ENCODE measurements around the gene RTCA. TPM values are rescaled to one million over a fixed set of nuclear protein-coding genes. Genes with fewer than 3 reads are reported as not detected.
"Not testable (repeated sequence)": the region's sequence is repeated elsewhere in the genome, so short reads cannot be mapped to it uniquely, and the experiment has no call there.

RTCA gene
- total RNA-seq, 4 donors from 2014 or later = 15.9 to 29.1 (median 19.4) TPM

DNA sequence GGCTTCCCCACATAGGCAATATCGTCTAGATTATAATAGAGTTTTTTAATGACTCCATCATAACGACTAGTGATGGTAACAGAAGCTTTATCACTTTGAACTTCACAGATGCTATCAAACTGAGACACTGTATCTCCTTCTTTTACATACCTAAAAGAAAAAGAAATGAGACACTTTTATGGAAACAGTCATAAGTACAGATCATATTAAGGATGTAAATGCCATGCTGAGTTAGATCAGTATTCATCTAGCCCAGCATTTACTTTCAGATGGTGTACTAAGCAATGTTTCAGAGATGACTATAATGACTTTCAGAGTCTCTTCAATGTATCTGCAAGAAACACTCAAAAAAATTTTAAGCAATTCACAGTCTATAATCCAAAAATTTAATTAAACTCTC lies 35.3 kb upstream of the RTCA start:
- ATAC-seq (ENCODE audit: low FRiP score) (no peak), DNase-seq (ENCODE audit: low spot score) (no peak)
- TF ChIP-seq, protein P1, sequence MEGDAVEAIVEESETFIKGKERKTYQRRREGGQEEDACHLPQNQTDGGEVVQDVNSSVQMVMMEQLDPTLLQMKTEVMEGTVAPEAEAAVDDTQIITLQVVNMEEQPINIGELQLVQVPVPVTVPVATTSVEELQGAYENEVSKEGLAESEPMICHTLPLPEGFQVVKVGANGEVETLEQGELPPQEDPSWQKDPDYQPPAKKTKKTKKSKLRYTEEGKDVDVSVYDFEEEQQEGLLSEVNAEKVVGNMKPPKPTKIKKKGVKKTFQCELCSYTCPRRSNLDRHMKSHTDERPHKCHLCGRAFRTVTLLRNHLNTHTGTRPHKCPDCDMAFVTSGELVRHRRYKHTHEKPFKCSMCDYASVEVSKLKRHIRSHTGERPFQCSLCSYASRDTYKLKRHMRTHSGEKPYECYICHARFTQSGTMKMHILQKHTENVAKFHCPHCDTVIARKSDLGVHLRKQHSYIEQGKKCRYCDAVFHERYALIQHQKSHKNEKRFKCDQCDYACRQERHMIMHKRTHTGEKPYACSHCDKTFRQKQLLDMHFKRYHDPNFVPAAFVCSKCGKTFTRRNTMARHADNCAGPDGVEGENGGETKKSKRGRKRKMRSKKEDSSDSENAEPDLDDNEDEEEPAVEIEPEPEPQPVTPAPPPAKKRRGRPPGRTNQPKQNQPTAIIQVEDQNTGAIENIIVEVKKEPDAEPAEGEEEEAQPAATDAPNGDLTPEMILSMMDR (IDR thresholded peaks at IDR 0.05) = no peak

DNA sequence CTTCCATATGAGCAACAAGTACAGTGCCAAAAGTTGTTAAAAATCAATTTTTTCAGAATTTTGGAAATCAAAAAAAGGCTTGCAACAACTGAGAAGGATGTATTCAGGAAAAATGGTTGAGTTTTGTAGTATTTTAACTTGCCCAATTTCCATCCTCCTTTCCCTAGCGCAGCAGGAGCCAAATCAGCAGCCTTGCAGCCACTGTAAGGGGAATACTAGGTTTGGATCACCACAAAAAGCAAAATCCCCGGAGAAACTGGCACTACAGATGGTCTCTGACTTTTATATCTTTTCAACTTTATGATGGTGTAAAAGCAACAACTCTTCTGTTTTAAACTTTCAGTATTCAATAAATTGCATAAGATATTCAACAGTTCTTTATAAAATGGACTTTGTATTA lies 34.3 kb upstream of the RTCA start:
- DNase-seq (ENCODE audit: low spot score) = no peak
- no peak for ATAC-seq (ENCODE audit: low FRiP score)
- TF ChIP-seq, protein P1 (IDR thresholded peaks at IDR 0.05) = no peak

DNA sequence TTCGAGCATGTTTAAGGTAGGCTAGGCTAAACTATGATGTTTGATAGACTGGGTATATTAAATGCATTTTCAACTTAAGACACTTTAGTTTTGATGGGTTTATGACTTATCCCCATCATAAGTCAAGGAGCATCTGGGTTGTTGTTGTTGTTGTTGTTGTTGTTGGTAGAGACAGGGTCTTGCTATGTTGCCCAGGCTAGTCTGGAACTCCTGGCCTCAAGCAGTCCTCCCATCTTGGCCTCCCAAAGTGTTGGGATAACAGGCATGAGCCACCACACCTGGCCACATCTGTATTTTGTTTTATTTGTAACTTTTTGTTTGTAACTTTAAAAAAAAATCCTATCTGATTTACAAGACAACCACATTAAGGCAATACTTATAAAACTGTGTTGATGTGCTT lies 33.9 kb upstream of the RTCA start:
- TF ChIP-seq, protein P1 (IDR thresholded peaks at IDR 0.05) = no peak
- no peak for DNase-seq (ENCODE audit: low spot score)
- no peak for ATAC-seq (ENCODE audit: low FRiP score)

DNA sequence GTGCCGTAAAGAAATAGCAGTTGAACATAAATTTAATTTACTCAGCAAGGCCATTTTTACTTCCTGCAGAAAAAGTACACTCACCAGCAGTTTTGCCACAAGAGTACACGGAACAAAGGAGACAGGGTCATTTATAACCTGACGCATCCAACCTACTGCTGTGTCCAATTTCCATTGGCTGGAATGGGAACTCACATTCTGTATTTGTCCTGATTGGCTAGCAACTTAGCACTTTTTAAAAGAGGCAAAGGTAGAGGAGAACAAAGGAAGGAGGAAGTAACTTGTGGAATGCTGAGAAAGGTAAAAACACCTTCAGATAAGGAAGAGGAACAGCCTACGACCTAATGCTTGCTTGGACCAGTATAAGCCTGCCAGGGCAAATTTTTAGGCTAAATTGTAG lies 32.5 kb upstream of the RTCA start:
- not testable (repeated sequence) for DNase-seq (ENCODE audit: low spot score); ATAC-seq (ENCODE audit: low FRiP score)

DNA sequence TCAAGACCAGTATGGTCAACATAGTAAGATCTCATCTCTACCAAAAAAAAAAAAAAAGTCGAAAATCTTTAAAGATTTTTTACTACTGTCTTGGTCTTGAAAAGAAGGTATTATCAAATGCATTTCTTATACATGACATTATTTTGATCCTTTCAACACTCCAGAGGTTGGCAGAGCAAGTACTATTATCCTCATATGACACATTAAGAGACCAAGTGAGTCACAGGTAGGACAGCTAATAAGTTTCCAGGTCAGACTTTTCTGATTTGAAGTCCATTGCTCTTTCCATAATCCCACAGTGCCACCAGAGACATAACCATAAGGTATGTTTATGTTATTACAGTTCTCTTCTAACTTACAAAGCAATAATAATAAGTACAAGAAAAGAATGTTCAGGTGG lies 31.6 kb upstream of the RTCA start:
- TF ChIP-seq, protein P1 (IDR thresholded peaks at IDR 0.05) = no peak
- DNase-seq (ENCODE audit: low spot score) (no peak), ATAC-seq (ENCODE audit: low FRiP score) (no peak)

DNA sequence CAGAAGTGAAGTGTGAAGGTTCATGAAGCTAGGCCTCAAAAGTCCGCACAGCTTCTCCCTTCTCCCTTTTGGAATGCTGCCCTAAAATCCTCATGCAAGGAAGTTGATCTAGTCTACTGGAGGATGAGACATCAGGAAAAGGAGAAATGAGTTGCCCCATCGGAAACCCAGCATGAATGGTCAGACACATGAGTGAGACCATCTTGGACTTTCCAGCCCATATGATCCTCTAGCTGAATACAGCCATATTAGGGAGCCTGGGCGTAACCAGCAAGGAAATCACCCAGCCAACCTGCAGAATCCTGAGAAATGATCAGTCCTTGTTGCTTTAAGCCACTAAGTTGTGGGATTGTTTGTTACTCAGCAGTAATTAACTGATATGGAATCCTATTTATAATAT lies 28.9 kb upstream of the RTCA start:
- ATAC-seq (ENCODE audit: low FRiP score) (no peak), DNase-seq (ENCODE audit: low spot score) (no peak)
- TF ChIP-seq, protein P1 (IDR thresholded peaks at IDR 0.05) = no peak

DNA sequence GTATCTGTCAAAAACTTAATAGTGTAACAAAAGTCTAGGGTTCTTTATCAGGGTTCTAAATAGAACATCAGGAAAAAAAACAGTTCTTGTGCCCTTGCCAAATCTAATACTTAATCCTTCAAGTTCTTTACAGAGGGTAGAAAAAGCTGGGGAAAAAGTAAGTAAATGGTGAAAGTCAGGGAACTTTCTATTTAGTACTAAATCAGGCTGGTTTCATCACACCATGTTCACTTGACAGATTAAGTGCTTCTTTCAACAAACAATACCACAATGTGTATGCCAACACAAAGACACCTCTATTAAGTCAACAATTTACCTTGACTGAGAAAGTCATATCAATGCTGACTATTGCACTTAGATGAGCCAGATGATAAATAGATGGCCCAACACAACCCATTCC lies 26.1 kb upstream of the RTCA start:
- DNase-seq (ENCODE audit: low spot score) = no peak
- ATAC-seq (ENCODE audit: low FRiP score) = no peak
- TF ChIP-seq, protein P1 (IDR thresholded peaks at IDR 0.05) = no peak

DNA sequence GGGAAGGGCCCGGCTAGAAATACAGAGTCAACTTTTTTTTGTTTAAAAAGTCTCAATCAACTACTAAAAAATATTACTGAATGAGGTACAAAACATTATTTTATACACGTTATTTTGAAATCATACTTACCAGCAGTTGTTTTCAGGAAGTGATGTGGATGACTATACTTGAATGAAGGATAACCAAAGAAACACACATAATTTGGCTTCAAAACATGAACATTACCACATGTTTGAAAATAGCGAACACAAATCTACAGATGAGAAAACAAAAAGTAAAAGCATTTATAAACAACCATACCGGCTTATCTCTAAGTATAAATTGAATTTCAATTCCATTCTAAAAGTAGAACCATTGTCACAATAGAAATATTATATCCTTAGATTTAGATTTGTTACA lies 25.4 kb upstream of the RTCA start:
- ATAC-seq (ENCODE audit: low FRiP score) (no peak), DNase-seq (ENCODE audit: low spot score) (no peak)
- TF ChIP-seq, protein P1 (IDR thresholded peaks at IDR 0.05) = no peak

Measured in omental fat pad (tissue), 4 donors.